Motor neuron (in vitro differentiated cells): Measurements from ENCODE around the gene CYREN. TPM values are rescaled to one million over a fixed set of nuclear protein-coding genes. Genes with fewer than 3 reads are reported as not detected.

Source experiments
- ATAC-seq, 8 experiments: fragments of 200-7000 bp; cut with Tn5 transposase; replicated peaks in 6 of 8; 2 replicates each; pipeline ENCODE4 v1.8.0; 2021; ENCODE audit warnings: mild to moderate bottlenecking in 8 of 8, moderate library complexity in 8 of 8
- H3K27ac ChIP-seq, 2 donors: fragments of 250-450 bp; sonication (Bioruptor Pico); 2 replicates each; pipeline ENCODE4 v1.9.0; 2021; ENCODE audit warnings: antibody characterized with exemption in 2 of 2, mild to moderate bottlenecking in 2 of 2, moderate library complexity in 1 of 2
- H3K4me1 ChIP-seq, 2 donors: fragments of 250-450 bp; sonication (Bioruptor Pico); replicated peaks in 1 of 2; 2 replicates each; pipeline ENCODE4 v1.6.1; 2021; ENCODE audit warnings: antibody characterized with exemption in 2 of 2, mild to moderate bottlenecking in 2 of 2, moderate library complexity in 1 of 2
- H3K4me3 ChIP-seq, 5 donors: fragments of 250-450 bp; sonication (Bioruptor Pico); 2 replicates each; pipeline ENCODE4 v1.9.0; 2021; ENCODE audit warnings: antibody characterized with exemption in 5 of 5, mild to moderate bottlenecking in 5 of 5, moderate library complexity in 4 of 5
- WGBS, 10 experiments: fragments of 450-650 bp; shearing (Covaris generic); methylation state at CpG; one replicate each; pipeline ENCODE4 v1.0.0; 2022; 5-methylcytosine and 5-hydroxymethylcytosine counted together
- in situ Hi-C, 9 experiments: fragments of 400-800 bp; cut with MboI; loops; one replicate each; pipeline ENCODE4 v1.15.0; 2021; ENCODE audit warnings: low sequenced_read_pairs in 9 of 9, low pct_unique_long_range_greater_than_20kb in 2 of 9; ENCODE audit not compliant: unreplicated experiment in 9 of 9
- total RNA-seq, 8 experiments: library from RNA; unstranded; fragments of 300-600 nt; gene quantifications; 2 replicates each; pipeline versions ENCODE4 v1.2.3 to v1.2.4, GENCODE V29; 2022

The CYREN gene
- total RNA-seq, 8 experiments from 2014 or later = 13.0 to 47.3 (median 28.4) TPM

DNA sequence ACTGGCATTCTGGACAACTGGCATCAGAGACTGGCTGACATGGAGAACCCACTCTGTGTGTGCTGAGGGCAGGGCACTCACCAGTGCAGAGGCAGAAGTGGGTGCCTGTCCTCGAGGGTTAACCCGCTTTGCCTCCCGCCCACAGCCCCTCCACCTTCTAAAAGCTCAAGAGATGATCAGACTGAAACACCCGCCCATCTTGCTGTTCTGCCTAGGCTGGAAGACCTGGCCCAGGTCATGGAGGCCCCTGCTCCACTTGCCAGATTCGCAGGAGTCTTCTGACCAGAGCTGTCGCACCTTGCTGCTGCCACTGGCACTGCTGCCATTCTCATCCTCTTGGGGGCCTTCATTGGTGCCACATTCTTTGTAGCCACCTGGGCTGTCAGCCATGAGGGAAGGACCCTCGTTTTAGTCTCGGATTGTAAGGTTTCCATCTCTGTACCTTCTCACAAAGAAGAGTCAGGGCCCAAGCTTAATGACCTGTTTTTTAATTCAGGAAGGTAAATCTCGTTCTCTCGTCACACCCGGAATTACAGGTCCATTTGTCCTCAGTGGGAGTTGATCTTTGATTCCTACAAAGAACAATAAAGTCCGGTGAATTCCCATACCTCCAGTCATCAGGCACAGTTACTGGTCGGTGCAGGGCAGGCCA lies 1.9 kb downstream of the CYREN start:
- in situ Hi-C loops = loop anchor here in 2 of 9 experiments (25.0 kb wide), 2 partner anchors 181 to 206 kb away; partner anchors contain the start of gene AGBL3 (in 1 of the 2)
- H3K4me3 ChIP-seq = no peak overlapping the region
- no peak for ATAC-seq
- H3K4me1 ChIP-seq = peaks cover 5 to 10% of the 10 kb centered on the region in 2 donors
- H3K27ac ChIP-seq = no peak overlapping the region
- 79 to 100% (median 94%) methylated on average over 2 to 6 of the region's 13 CpGs; no CpG with 5 or more reads in 1 of the 10 experiments for WGBS, 10 experiments

DNA sequence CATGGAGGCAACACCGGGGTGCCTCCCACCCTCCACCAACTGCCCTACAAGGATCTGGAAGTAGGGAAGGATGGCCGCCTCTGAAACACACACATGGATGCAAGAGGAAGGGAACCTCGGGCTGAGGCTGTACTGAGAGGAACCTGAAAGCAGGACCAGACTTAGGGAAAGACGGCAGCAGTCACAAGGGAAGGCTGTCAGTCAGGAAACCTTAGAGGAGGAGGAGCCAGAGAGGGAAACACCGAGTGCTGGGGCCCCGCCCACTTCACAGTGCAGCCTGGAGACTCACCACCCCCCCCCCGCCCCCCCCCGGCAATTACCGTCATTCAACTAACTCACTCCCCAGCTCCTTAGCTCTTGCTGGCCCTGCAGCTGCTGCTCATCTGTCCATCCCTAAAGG lies 2.5 kb downstream of the CYREN start:
- in situ Hi-C loops = loop anchor here in 2 of 9 experiments (25.0 kb wide), 2 partner anchors 181 to 206 kb away; partner anchors contain the start of gene AGBL3 (in 1 of the 2)

DNA sequence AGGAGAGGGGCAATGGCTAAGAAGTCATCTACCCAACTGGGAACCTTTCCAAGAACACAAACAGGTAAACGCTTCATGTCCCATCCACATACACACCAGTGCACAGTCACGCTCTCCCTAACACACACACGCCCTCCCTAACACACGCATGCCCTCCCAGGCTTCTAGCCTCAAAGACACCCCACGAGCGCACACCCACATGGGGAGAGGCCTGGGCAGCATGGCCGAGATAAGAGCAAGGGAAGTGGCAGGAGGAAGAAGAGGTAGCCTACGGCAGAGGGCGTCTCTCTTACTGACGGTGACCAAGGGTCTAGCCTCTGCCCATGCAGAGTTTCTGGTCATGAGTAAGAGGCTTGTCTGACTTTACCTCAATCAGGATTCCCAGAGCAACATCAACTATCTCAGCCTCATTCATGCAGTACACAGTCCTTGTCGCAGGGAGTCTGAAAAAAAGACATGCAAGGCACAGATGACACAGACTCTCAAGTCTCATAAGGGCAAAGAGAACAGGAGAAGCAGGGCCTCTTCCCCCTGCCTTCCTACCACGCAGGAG lies 3.1 kb downstream of the CYREN start:
- 57 to 100% (median 82%) methylated on average over 1 to 4 of the region's 12 CpGs; no CpG with 5 or more reads in 2 of the 10 experiments for WGBS, 10 experiments
- H3K27ac ChIP-seq = no peak overlapping the region

More for the DNA sequence above, 2.5 kb downstream of the CYREN start:
- H3K4me1 ChIP-seq = peaks cover 5 to 10% of the 10 kb centered on the region in 2 donors
- WGBS, 10 experiments = 60 to 100% (median 100%) methylated on average over 1 to 4 of the region's 9 CpGs; no CpG with 5 or more reads in 6 of the 10 experiments
- H3K4me3 ChIP-seq = no peak overlapping the region
- H3K27ac ChIP-seq = no peak overlapping the region
- ATAC-seq = no peak

DNA sequence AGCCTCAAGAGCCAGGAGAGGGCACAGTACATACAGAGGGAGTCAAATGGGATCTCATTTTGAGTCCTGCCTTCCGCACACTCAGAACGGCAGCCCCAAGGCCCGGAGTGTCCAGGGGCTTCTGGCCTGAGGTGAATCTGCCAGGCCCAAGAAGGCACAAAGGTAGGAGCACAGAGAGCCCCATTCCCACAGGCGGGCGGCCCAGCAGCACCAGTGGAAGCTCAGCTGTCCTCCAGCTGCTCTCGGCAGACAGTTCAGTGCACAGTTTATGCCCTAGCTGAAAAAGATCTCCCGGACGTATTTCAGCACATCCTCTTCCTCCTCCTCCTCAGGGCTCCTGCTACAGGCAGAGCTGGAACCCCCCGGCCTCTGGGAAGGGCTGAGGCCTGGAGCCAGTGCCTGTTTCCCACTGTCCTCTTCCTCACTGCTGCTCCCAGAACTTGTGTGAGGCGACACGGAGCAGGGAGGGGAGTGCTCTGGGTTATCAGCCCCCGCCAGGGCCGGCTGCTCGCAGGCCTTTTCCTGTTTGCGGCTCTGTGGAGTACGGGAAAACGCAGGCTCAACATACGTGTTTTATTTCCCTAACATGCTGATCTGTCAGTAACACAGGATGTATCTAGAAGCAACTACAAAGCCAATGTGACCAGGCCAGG lies 4.0 kb downstream of the CYREN start:
- Histone ChIP-seq H3K4me3 (no peak overlapping the region), H3K4me1 (peaks cover 5 to 10% of the 10 kb centered on the region in 2 donors), H3K27ac (no peak overlapping the region)
- in situ Hi-C loops = loop anchor here in 2 of 9 experiments (25.0 kb wide), 2 partner anchors 179 to 204 kb away; partner anchors contain the start of gene AGBL3 (in 1 of the 2)
- 70 to 100% (median 97%) methylated on average over 1 to 9 of the region's 18 CpGs; no CpG with 5 or more reads in 2 of the 10 experiments for WGBS, 10 experiments
- no peak for ATAC-seq

More for the DNA sequence above, 3.1 kb downstream of the CYREN start:
- Histone ChIP-seq H3K4me1 (peaks cover 5 to 10% of the 10 kb centered on the region in 2 donors), H3K4me3 (no peak overlapping the region)
- in situ Hi-C loops = loop anchor here in 2 of 9 experiments (25.0 kb wide), 2 partner anchors 180 to 205 kb away; partner anchors contain the start of gene AGBL3 (in 1 of the 2)
- no peak for ATAC-seq

DNA sequence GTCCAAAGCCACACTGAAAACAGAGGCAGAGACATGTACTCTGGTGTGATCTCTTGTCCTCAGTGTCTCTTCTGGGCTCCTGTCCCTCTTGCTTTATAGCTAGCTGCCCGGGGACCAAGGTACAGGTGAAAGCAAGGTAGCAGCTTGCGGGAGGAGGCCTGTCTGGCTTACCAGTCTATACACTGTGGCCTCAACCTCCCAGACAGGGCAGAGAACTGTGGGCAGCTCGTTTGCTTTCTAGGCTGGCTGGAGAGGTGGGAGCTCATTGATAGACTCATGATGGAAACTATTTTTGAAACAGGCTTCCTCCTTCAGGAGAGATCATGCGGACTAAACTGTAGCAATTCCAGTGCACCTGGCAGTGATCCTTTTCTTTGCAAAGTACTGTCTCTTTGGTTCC lies 4.6 kb downstream of the CYREN start:
- 40 to 94% (median 86%) methylated on average over 1 to 3 of the region's 4 CpGs; no CpG with 5 or more reads in 5 of the 10 experiments for WGBS, 10 experiments
- no peak overlapping the region for H3K4me3 ChIP-seq
- in situ Hi-C loops = loop anchor here in 2 of 9 experiments (25.0 kb wide), 2 partner anchors 179 to 204 kb away; partner anchors contain the start of gene AGBL3 (in 1 of the 2)
- ATAC-seq = no peak
- no peak overlapping the region for H3K27ac ChIP-seq
- peaks cover 5 to 13% of the 10 kb centered on the region in 2 donors for H3K4me1 ChIP-seq

DNA sequence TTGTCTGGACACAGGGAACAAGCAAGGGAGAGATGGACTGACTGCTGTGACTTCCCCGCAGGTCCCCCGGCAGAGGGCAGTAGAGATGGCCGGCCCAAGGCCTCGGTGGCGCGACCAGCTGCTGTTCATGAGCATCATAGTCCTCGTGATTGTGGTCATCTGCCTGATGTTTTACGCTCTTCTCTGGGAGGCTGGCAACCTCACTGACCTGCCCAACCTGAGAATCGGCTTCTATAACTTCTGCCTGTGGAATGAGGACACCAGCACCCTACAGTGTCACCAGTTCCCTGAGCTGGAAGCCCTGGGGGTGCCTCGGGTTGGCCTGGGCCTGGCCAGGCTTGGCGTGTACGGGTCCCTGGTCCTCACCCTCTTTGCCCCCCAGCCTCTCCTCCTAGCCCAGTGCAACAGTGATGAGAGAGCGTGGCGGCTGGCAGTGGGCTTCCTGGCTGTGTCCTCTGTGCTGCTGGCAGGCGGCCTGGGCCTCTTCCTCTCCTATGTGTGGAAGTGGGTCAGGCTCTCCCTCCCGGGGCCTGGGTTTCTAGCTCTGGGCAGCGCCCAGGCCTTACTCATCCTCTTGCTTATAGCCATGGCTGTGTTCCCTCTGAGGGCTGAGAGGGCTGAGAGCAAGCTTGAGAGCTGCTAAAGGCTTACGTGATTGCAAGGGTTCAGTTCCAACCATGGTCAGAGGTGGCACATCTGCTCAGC lies 6.0 kb downstream of the CYREN start:
- ATAC-seq = no peak

DNA sequence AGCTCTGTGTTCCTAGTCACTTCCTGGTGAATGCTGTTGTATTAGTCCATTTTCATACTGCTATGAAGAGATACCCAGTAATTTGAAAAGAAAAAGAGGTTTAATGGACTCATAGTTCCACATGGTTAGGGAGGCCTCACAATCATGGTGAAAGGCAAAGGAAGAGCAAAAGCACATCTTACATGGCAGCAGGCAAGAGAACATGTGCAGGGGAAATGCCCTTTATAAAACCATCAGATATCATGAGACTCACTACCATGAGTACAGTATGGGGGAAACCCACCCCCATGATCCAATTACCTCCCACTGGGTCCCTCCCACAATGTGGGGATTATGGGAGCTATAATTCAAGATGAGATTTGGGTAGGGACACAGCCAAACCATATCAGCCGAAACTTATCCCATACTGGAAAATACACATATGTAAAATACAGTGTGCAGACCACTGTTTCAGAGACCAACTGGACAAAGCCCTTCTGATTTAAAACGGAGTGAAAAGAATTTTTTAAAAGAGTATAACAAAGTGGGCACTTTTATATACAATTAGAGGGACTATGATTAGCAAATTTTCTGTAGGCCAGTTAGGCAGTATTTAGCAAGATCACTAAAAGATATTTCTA lies 8.0 kb downstream of the CYREN start:
- no peak for ATAC-seq
- peaks cover 0 to 6% of the 10 kb centered on the region in 2 donors for H3K4me1 ChIP-seq
- H3K27ac ChIP-seq = no peak overlapping the region
- in situ Hi-C loops = loop anchor here in 2 of 9 experiments (25.0 kb wide), 2 partner anchors 175 to 200 kb away; partner anchors contain the start of gene AGBL3 (in 1 of the 2)
- 87 to 100% (median 98%) methylated on average over 1 to 2 of the region's 2 CpGs; no CpG with 5 or more reads in 4 of the 10 experiments for WGBS, 10 experiments
- H3K4me3 ChIP-seq = no peak overlapping the region

More for the DNA sequence above, 6.0 kb downstream of the CYREN start:
- H3K27ac ChIP-seq = no peak overlapping the region
- no peak overlapping the region for H3K4me3 ChIP-seq
- 80 to 100% (median 99%) methylated on average over 2 to 7 of the region's 18 CpGs; no CpG with 5 or more reads in 4 of the 10 experiments for WGBS, 10 experiments
- H3K4me1 ChIP-seq = peaks cover 4 to 14% of the 10 kb centered on the region in 2 donors
- in situ Hi-C loops = loop anchor here in 2 of 9 experiments (25.0 kb wide), 2 partner anchors 177 to 202 kb away; partner anchors contain the start of gene AGBL3 (in 1 of the 2)

DNA sequence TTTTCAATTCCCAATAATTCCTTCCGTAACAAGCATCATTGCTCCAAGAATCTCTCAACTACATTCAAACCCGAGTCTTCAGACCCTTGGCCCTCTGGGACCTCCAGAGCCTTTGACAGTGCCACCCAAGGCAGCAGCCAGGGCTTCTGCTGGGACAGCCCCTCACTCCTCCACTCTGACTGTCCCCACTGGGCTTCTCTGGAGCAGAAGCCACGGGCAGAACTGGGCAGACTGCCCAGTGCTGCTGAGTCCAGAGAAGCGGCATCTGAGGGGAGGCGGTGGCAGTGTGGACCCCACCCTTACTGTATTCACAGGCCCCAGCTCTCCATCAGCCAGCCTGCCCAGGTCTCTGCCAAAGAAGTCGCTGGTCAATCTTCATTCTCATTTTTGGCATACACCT lies 8.8 kb downstream of the CYREN start:
- no peak overlapping the region for H3K4me3 ChIP-seq
- 80 to 100% (median 98%) methylated on average over 1 to 4 of the region's 6 CpGs; no CpG with 5 or more reads in 2 of the 10 experiments for WGBS, 10 experiments
- H3K27ac ChIP-seq = no peak overlapping the region
- in situ Hi-C loops = loop anchor here in 2 of 9 experiments (25.0 kb wide), 2 partner anchors 174 to 199 kb away; partner anchors contain the start of gene AGBL3 (in 1 of the 2)
- H3K4me1 ChIP-seq = peaks cover 0 to 6% of the 10 kb centered on the region in 2 donors
- no peak for ATAC-seq

DNA sequence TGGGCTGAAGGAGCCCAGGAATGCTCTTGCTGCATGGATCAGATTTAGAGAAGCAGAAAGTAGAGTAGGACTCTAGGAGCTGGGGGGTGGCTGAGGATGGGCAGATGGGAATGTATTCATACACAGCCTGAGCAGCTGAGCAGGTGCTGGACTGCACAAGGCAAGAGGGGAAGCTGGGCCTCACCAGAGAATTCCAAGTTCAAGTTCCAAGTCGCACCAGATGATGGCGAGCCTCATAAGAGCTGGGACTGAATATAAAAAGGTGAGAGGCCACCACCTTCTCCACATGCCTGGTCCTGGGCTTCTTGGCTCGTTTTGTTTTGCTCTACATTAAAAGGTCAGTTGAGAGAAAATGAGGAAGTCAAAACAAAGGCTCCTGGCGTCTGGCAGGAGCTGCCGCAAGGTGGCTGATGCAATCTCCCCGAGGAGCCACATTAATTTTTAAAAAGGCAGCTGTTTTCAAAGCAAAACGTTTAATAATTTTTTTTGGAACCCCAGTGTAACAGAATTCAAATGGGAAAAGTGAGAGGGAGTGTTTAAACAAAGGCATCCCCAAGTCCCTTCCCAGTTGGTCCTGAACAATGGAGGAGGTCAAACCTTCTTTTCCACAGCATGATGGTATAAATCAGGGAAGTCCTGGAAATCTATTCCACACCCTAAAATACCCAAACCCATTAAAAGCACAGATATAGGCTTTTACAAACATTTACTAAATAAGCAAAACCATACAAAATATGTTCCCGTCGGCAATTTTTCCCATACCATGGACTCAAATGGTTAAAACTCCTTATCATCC lies 9.5 kb downstream of the CYREN start:
- WGBS, 10 experiments = 38 to 100% (median 79%) methylated on average over 1 to 9 of the region's 9 CpGs
- H3K27ac ChIP-seq = no peak overlapping the region
- peaks cover 0 to 6% of the 10 kb centered on the region in 2 donors for H3K4me1 ChIP-seq
- no peak overlapping the region for H3K4me3 ChIP-seq
- peak in 5 of 8 experiments; percentile 19 to 45 (median 21) for ATAC-seq
- in situ Hi-C loops = loop anchor here in 2 of 9 experiments (25.0 kb wide), 2 partner anchors 174 to 199 kb away; partner anchors contain the start of gene AGBL3 (in 1 of the 2)

DNA sequence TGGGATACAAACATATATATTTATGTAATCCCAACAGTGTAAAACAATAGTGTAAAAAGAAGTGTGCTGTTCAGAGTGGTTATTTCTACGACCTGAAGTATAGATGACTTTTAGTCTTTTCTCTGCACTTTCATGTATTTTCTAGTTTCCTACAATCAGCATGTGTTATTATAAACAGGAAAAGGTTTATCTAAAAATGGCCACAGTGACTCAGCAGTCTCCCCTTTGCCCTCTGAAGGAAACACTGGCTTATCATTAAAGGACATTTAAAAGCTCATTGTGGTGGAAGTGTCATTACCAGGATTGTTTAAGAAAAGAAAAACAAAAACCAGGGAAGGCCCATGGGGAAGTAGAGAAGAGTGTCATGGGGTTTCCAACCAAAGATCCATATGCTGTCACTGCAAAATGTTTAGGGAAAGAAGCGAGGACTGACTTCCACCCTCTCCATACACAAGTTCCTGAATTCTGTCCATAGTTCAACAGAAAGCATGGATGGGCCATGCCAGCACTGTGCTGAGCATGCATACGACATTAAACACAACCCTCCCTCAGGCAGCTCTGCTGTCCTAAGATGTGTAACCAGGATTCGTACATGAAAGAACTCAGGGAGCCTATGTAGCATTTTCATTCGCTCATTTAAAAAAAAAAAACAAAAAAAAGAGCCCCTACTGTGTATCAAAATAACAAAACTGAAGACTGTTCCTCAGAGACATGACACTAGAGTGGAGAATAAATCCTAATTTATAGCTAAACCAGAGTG lies 10.2 kb downstream of the CYREN start:
- no peak overlapping the region for H3K4me3 ChIP-seq
- ATAC-seq = peak in 2 of 8 experiments; percentile 41 to 49
- H3K27ac ChIP-seq = no peak overlapping the region
- WGBS, 10 experiments = 63 to 100% (median 84%) methylated on average over 1 to 5 of the region's 5 CpGs; no CpG with 5 or more reads in 2 of the 10 experiments
- H3K4me1 ChIP-seq = peaks cover 0 to 6% of the 10 kb centered on the region in 2 donors
- in situ Hi-C loops = loop anchor here in 2 of 9 experiments (25.0 kb wide), 2 partner anchors 173 to 198 kb away; partner anchors contain the start of gene AGBL3 (in 1 of the 2)
